Loucy (cell line): ENCODE data around the gene CRHR2.

Experiments
- H2AFZ ChIP-seq: fragments of 200-600 bp; sonication (generic); 2 replicates; pipeline ENCODE4 v1.6.0; 2016; ENCODE audit warnings: antibody characterized with exemption, mild to moderate bottlenecking, low read length, moderate library complexity
- H3F3A ChIP-seq: fragments of 200-600 bp; 2 replicates; pipeline ENCODE4 v1.6.0; 2016; ENCODE audit warnings: antibody characterized with exemption, low read depth, mild to moderate bottlenecking
- H3K27me3 ChIP-seq: fragments of 200-600 bp; sonication (generic); 2 replicates; pipeline ENCODE4 v1.6.1; 2014; ENCODE audit warnings: low read length, mild to moderate bottlenecking; ENCODE audit not compliant: insufficient read depth, poor library complexity, severe bottlenecking
- H3K36me3 ChIP-seq: fragments of 200-600 bp; sonication (generic); 2 replicates; pipeline ENCODE4 v1.6.1; 2016; ENCODE audit warnings: low read length; ENCODE audit not compliant: insufficient read depth
- H3K4me1 ChIP-seq: fragments of 200-600 bp; sonication (generic); 2 replicates; pipeline ENCODE4 v1.5.1; 2014; ENCODE audit warnings: low read length, mild to moderate bottlenecking; ENCODE audit not compliant: insufficient read depth, poor library complexity, severe bottlenecking
- H3K4me2 ChIP-seq: fragments of 200-600 bp; sonication (generic); 2 replicates; pipeline ENCODE4 v1.6.0; 2014; ENCODE audit warnings: antibody characterized with exemption, low read length, low read depth, mild to moderate bottlenecking; ENCODE audit not compliant: poor library complexity, severe bottlenecking
- H3K4me3 ChIP-seq: fragments of 200-600 bp; sonication (generic); 2 replicates; pipeline ENCODE4 v1.5.1; 2014; ENCODE audit warnings: low read length, mild to moderate bottlenecking, mixed read lengths; ENCODE audit not compliant: poor library complexity, severe bottlenecking
- H3K79me2 ChIP-seq: fragments of 200-600 bp; sonication (generic); 2 replicates; pipeline ENCODE4 v1.6.1; 2014; ENCODE audit warnings: low read length; ENCODE audit not compliant: insufficient read depth
- H3K9ac ChIP-seq: fragments of 200-600 bp; sonication (generic); 2 replicates; pipeline ENCODE4 v1.6.0; 2014; ENCODE audit warnings: mild to moderate bottlenecking, low read depth, low read length, moderate library complexity; ENCODE audit not compliant: poor library complexity, severe bottlenecking
- H3K9me2 ChIP-seq: fragments of 200-600 bp; sonication (generic); replicated peaks from 2 replicates; pipeline ENCODE4 v1.6.1; 2016; ENCODE audit warnings: low read depth, low read length, mixed read lengths
- H3K9me3 ChIP-seq: fragments of 200-600 bp; sonication (generic); 2 replicates; pipeline ENCODE4 v1.6.1; 2014; ENCODE audit warnings: mild to moderate bottlenecking, antibody characterized with exemption, low read length, low read depth; ENCODE audit not compliant: insufficient read depth
- H4K20me1 ChIP-seq: fragments of 200-600 bp; sonication (generic); 2 replicates; pipeline ENCODE4 v1.6.0; 2014; ENCODE audit warnings: antibody characterized with exemption, low read length, mild to moderate bottlenecking; ENCODE audit not compliant: insufficient read depth, poor library complexity, severe bottlenecking
- EZH2phosphoT487 ChIP-seq: fragments of 200-600 bp; IDR thresholded peaks from 2 replicates; pipeline ENCODE4 v1.6.1; 2018; ENCODE audit warnings: antibody characterized with exemption, mild to moderate bottlenecking, moderate library complexity, borderline replicate concordance
- TF ChIP-seq, protein P1 (sequence below): fragments of 200-600 bp; sonication (generic); conservative IDR thresholded peaks from 2 replicates; pipeline ENCODE4 v1.5.1; 2014; ENCODE audit warnings: mild to moderate bottlenecking, antibody characterized with exemption, low read length

The CRHR2 gene

DNA sequence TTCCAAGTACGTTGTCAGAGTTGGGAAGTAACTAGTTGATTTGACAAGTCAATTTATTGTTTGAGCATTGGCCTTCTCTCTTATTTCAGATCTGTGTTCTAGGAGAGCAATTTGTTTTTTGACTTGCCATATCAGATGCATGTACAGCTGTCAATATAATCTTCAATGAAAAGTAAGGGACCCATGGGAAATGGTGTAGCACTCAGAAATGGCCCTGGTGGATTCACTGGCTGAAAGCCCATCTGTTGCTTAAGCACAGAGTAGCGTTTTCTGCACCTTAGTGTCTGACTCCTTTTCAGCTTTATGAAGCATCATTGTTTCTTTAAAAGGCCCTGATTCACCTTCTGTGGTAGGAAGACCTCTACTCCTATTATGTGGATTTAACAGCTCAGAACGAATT, 77.4 kb downstream of the CRHR2 start:
- H3K36me3 ChIP-seq = peaks cover 86% of the 10 kb centered on the region
- peaks cover 18% of the 10 kb centered on the region for H3K79me2 ChIP-seq
- H3K4me3 ChIP-seq = no peak overlapping the region
- H3F3A ChIP-seq = no peaks in the 10 kb centered on the region
- no peaks in the 10 kb centered on the region for H3K9me3 ChIP-seq
- TF ChIP-seq, protein P1, sequence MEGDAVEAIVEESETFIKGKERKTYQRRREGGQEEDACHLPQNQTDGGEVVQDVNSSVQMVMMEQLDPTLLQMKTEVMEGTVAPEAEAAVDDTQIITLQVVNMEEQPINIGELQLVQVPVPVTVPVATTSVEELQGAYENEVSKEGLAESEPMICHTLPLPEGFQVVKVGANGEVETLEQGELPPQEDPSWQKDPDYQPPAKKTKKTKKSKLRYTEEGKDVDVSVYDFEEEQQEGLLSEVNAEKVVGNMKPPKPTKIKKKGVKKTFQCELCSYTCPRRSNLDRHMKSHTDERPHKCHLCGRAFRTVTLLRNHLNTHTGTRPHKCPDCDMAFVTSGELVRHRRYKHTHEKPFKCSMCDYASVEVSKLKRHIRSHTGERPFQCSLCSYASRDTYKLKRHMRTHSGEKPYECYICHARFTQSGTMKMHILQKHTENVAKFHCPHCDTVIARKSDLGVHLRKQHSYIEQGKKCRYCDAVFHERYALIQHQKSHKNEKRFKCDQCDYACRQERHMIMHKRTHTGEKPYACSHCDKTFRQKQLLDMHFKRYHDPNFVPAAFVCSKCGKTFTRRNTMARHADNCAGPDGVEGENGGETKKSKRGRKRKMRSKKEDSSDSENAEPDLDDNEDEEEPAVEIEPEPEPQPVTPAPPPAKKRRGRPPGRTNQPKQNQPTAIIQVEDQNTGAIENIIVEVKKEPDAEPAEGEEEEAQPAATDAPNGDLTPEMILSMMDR = no peak
- TF ChIP-seq EZH2phosphoT487 = no peak
- H3K4me2 ChIP-seq = no peak overlapping the region
- peaks cover 6% of the 10 kb centered on the region for H3K4me1 ChIP-seq
- H3K9ac ChIP-seq = no peak overlapping the region
- no peaks in the 10 kb centered on the region for H3K9me2 ChIP-seq
- no peak overlapping the region for H2AFZ ChIP-seq
- no peaks in the 10 kb centered on the region for H3K27me3 ChIP-seq
- peaks cover 9% of the 10 kb centered on the region for H4K20me1 ChIP-seq
